Tibial nerve (tissue), 3 donors: ENCODE data around the gene BOLA3.

Experiments
- CTCF ChIP-seq, 5 experiments: fragments of 200-600 bp in 3 of 5; fragments of 450-650 bp in 2 of 5; sonication (generic) in 3 of 5; IDR thresholded peaks; one replicate each; pipeline ENCODE4 v1.5.1; 2016 to 2019; ENCODE audit warnings: antibody characterized with exemption in 5 of 5, mild to moderate bottlenecking in 3 of 5, moderate library complexity in 2 of 5
- POLR2A ChIP-seq, 2 donors: fragments of 450-650 bp; IDR thresholded peaks; one replicate each; pipeline ENCODE4 v1.6.1; 2017; ENCODE audit warnings: antibody characterized with exemption in 2 of 2, mild to moderate bottlenecking in 2 of 2, moderate library complexity in 2 of 2

GRCh38 chr2:74174909-74175308 is 27.2 kb upstream of the BOLA3 start:
- TF ChIP-seq POLR2A (IDR thresholded peaks at IDR 0.05) = no peak
- no peak for TF ChIP-seq CTCF (IDR thresholded peaks at IDR 0.05)
